HL-60 (cell line): Measurements from ENCODE around the gene CST4.

Experiments used
- CTCF ChIP-seq: IDR thresholded peaks from one replicate; pipeline ENCODE4 v1.5.1; 2011; ENCODE audit warnings: low read length, control low read depth, inconsistent platforms; ENCODE audit not compliant: insufficient read depth
- POLR2AphosphoS5 ChIP-seq: IDR thresholded peaks from 2 replicates; pipeline ENCODE4 v1.6.1; 2012; ENCODE audit warnings: low read depth
- SPI1 ChIP-seq: IDR thresholded peaks from 2 replicates; pipeline ENCODE4 v1.6.1; 2012; ENCODE audit warnings: low read depth, mild to moderate bottlenecking, borderline replicate concordance

DNA sequence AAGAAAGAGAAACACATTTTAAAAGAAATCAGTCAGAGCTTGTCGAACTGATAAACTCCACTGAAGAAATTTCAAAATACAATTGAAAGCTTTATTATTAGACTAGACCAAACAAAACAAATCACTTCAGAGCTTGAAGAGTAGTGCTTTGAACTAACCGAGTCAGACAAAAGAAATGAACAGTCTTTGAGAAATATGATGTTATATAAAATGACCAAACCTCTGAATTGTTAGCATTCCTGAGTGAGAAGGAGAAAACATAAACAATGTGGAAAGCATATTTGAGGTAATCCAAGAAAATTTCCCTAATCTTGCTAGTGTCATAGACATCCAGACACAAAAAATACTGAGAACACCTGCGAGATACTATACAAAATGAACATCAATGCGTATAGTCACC, 13.2 kb upstream of the CST4 start:
- TF ChIP-seq POLR2AphosphoS5 (no peak), CTCF (no peak), SPI1 (no peak)
